Lung (tissue), 12 donors: ENCODE measurements around the gene MAGEF1. TPM values are rescaled to one million over a fixed set of nuclear protein-coding genes. Genes with fewer than 3 reads are reported as not detected.

Source experiments
- ATAC-seq: fragments of 200-7000 bp; cut with Tn5 transposase; one replicate; pipeline ENCODE4 v1.9.1; 2020; ENCODE audit warnings: moderate number of reproducible peaks; ENCODE audit not compliant: insufficient read depth, low FRiP score
- DNase-seq, 3 donors: peaks; one replicate each; pipeline ENCODE4 v3.0.0-alpha.2; 2013 to 2017
- H3K27ac ChIP-seq, 2 donors: one replicate each; pipeline ENCODE4 v1.5.1; 2013; ENCODE audit warnings: mild to moderate bottlenecking in 2 of 2, moderate library complexity in 2 of 2, control low read depth in 1 of 2, inconsistent platforms in 1 of 2, low read depth in 1 of 2, low read length in 1 of 2
- H3K27me3 ChIP-seq, 3 donors: one replicate each; pipeline ENCODE4 v1.5.1; 2013; ENCODE audit warnings: low read length in 2 of 3; ENCODE audit not compliant: control insufficient read depth in 3 of 3, insufficient read depth in 3 of 3
- H3K36me3 ChIP-seq, 4 donors: one replicate each; pipeline ENCODE4 v1.5.1; 2013; ENCODE audit warnings: low read length in 4 of 4, mild to moderate bottlenecking in 1 of 4, moderate library complexity in 1 of 4; ENCODE audit not compliant: control insufficient read depth in 4 of 4, insufficient read depth in 4 of 4
- H3K4me1 ChIP-seq, 5 donors: one replicate each; pipeline ENCODE4 v1.5.1; 2013; ENCODE audit warnings: low read length in 5 of 5, mild to moderate bottlenecking in 2 of 5, moderate library complexity in 1 of 5; ENCODE audit not compliant: control insufficient read depth in 5 of 5, insufficient read depth in 5 of 5
- H3K4me3 ChIP-seq: one replicate; pipeline ENCODE4 v1.5.1; 2013; ENCODE audit warnings: mild to moderate bottlenecking, control low read depth, moderate library complexity
- H3K9ac ChIP-seq, 2 donors: one replicate each; pipeline ENCODE4 v1.5.1; 2013; ENCODE audit warnings: low read length in 2 of 2, control low read depth in 1 of 2; ENCODE audit not compliant: insufficient read depth in 1 of 2
- H3K9me3 ChIP-seq, 4 donors: one replicate each; pipeline ENCODE4 v1.5.1; 2013; ENCODE audit warnings: low read length in 3 of 4, mild to moderate bottlenecking in 1 of 4, moderate library complexity in 1 of 4; ENCODE audit not compliant: control insufficient read depth in 4 of 4, insufficient read depth in 3 of 4
- CTCF ChIP-seq: IDR thresholded peaks from 2 replicates; pipeline ENCODE4 v1.5.1; 2012; ENCODE audit warnings: mild to moderate bottlenecking; ENCODE audit errors: control extremely low read depth, extremely low read depth
- WGBS, 2 donors: extraction: QIAGEN DNeasy Blood & Tissue Kit; methylation state at CpG; one replicate each; pipeline ENCODE4 v1.1.7; 2013; 5-methylcytosine and 5-hydroxymethylcytosine counted together
- polyA plus RNA-seq, 2 donors: library from polyadenylated mRNA; stranded (reverse); fragments of 200-250 nt; gene quantifications; one replicate each; pipeline ENCODE4 v1.2.1, GENCODE V29; 2013
- total RNA-seq, 2 donors: library from RNA; depleted of rRNA in 1 of 2; stranded (reverse); fragments of >200 nt in 1 of 2; gene quantifications; one replicate each; pipeline ENCODE4 v1.2.1, GENCODE V29; 2014 to 2021
- donor health status: control.
- donor health status: control.
- donor health status: Bipolar disorder and iron deficiency.
- donor health status: healthy.
- donor health status: DM: yes; HTN: yes; CAD: no.

MAGEF1 gene
- total and polyA plus RNA-seq, 4 donors = 30.1 to 36.1 (median 33.1) TPM

- DNase-seq = no peak
- Histone ChIP-seq H3K27ac (no peak overlapping the region), H3K4me1 (peaks cover 0 to 41% (median 19%) of the 10 kb centered on the region in 5 donors), H3K4me3 (no peak overlapping the region), H3K36me3 (no peaks in the 10 kb centered on the region), H3K9ac (no peak overlapping the region), H3K27me3 (no peaks in the 10 kb centered on the region), H3K9me3 (no peaks in the 10 kb centered on the region)
- TF ChIP-seq CTCF = no peak
- WGBS, 2 donors = 93 to 97% methylated on average over 12 of the region's 12 CpGs
- ATAC-seq = no peak
Measured at GRCh38 chr3:184683900-184684560, 27.8 kb downstream of the MAGEF1 start.

GRCh38 chr3:184683234-184683633 is 28.6 kb downstream of the MAGEF1 start:
- Histone ChIP-seq H3K9me3 (no peaks in the 10 kb centered on the region), H3K27ac (no peak overlapping the region), H3K4me3 (no peak overlapping the region), H3K9ac (no peak overlapping the region), H3K36me3 (no peaks in the 10 kb centered on the region), H3K4me1 (peaks cover 0 to 41% (median 19%) of the 10 kb centered on the region in 5 donors), H3K27me3 (no peaks in the 10 kb centered on the region)
- TF ChIP-seq CTCF = no peak
- WGBS, 2 donors = 72 to 81% methylated on average over 5 of the region's 5 CpGs
- DNase-seq (no peak), ATAC-seq (no peak)

GRCh38 chr3:184682671-184683070 is 29.2 kb downstream of the MAGEF1 start:
- 96 to 97% methylated on average over 11 of the region's 11 CpGs for WGBS, 2 donors

More at GRCh38 chr3:184682671-184683070, 29.2 kb downstream of the MAGEF1 start:
- no peaks in the 10 kb centered on the region for H3K36me3 ChIP-seq
- no peaks in the 10 kb centered on the region for H3K9me3 ChIP-seq
- no peak overlapping the region for H3K4me3 ChIP-seq
- no peak overlapping the region for H3K9ac ChIP-seq
- no peak for ATAC-seq
- no peak overlapping the region for H3K27ac ChIP-seq
- H3K27me3 ChIP-seq = no peaks in the 10 kb centered on the region
- TF ChIP-seq CTCF = no peak
- H3K4me1 ChIP-seq = peaks cover 0 to 41% (median 14%) of the 10 kb centered on the region in 5 donors
- no peak for DNase-seq
